ENCODE measurements around the gene TMPRSS11A.
A peak's percentile ranks its signal among the peaks of the same experiment; 100 is the strongest.

The TMPRSS11A gene, protein sequence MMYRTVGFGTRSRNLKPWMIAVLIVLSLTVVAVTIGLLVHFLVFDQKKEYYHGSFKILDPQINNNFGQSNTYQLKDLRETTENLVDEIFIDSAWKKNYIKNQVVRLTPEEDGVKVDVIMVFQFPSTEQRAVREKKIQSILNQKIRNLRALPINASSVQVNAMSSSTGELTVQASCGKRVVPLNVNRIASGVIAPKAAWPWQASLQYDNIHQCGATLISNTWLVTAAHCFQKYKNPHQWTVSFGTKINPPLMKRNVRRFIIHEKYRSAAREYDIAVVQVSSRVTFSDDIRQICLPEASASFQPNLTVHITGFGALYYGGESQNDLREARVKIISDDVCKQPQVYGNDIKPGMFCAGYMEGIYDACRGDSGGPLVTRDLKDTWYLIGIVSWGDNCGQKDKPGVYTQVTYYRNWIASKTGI

DNA sequence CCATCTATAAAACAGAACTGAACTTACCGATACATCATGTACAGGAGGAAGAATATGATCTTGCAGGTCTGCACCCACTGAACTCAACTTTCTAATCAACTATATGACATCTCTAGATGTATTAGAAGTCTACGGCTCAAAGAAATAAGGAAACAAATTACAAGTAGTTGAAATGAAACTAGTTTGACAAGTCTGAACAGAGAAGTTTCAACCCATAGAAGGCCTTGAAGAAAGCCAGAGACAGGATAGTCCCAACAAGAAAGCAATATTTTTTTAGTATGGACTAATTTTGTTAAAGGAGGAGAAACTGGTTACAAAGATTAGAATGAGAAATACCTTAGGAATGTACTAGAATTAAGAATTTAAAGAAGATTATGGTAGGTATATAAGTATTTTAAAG, at the start of gene TMPRSS11A:
TSS of gene TMPRSS11A (minus strand) at position 138 of the 400 bp plus-strand sequence. CDS start at position 38, 100 bp downstream.
- no peak for DNase-seq

DNA sequence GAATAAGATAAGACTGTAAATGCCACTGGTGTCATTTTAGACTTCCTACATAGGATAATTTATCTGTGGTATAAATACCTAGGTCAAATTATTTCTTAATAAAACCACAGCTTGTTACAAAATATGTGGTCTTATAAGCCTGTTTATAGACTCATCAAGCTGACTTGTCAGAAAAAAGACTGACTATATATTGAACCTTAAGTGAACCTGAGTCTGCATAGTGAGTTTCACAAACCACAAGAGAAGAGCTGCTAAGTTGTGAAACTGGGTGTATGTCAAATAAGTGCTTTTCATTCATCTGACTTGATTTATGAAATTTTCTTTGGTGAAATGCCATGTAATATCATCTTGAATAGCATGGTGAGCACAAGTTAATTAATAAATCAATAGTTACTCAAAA, 48.4 kb upstream of the TMPRSS11A start:
- no peak for DNase-seq

DNA sequence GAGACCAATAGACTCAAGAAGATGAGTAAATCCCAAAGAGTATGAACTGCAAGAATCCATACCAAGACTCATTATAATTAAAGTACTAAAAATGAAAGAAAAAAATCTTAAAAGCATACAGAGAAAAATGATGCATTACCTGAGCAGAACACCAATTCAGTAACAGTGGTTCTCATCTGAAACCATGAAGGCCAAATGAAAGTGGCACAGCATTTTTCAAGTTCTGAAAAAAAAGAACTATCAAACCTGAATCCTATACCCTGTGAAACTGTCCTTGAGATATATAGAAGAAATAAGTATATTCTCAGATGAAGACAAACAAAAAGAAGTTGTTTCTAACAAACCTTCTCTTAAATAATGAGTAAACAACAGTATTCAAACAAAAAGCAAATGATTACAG, 39.6 kb upstream of the TMPRSS11A start:
- no peak for DNase-seq

DNA sequence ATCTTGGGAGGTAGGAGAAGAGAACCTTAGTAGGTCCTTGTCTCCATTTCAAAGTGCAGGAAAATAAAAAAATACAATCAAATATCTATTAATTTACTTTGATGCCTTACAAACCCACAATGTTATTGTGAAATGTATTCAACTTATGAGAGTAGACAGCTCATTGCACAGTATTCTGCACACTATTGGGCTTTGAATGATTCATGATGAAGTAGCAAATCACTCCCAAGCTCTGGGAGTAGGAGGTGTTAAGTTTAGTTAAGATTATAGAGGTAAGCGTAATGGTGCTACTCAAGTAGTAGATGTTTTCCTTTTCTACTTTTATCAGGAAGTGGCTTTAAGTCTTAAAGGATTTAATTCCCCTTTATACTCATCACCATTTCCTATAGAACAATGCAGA, 32.8 kb upstream of the TMPRSS11A start:
- no peak for DNase-seq

DNA sequence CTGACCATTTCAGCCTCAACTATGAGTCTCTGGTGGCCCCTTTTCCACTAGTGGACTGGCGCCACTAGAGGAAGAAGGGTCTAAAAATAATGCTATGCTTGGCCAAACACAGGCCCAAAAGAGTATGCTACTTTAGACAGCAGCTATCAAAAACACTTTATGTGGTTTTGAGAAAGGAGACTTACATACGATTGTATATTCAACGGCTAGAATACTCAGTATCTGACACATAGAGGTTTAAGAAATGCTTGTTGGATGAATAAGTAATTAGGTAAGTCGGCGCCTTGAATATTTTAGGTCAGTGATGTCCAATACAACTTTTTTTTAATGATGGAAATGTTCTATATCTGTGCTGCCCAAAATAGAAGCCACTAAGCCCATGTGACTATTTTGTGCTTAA, 25.7 kb upstream of the TMPRSS11A start:
- no peak for DNase-seq

DNA sequence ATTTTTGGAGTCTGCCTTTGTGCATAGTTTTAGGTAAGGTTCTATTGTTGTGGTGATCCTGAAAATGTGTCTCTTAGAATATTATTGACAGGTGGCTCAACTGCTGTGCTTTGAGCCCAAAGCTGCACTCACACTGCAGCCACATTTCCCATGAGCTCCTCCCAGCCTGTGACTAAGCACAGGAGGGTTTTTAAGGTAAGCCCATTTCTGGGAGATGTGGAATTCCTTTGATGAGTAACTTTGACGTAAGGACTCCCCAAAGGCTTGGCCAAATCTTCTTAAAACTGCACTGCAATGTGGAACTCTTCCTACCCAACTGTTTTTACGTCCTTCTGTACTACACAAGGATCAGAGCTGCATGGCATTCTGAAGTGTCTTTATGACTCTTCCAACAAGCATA, 20.0 kb upstream of the TMPRSS11A start:
- DNase-seq = no peak

DNA sequence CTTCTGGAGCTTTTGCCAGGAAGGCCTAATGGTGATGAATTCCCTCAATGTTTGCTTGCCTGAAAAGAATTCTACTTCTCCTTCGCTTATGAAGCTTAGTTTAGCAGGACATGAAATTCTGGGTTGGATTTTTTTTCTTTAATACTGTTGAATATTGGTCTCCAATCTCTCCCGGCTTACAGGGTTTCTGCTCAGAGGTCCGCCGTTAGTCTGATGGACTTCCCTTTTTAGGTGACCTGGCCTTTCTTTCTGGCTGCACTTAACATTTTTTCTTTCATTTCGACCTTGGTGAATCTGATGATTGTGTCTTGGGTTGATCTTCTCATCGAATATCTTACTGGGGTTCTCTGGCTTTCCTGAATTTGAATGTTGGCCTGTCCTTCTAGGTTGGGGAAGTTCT, 17.2 kb upstream of the TMPRSS11A start:
- DNase-seq = no peak

DNA sequence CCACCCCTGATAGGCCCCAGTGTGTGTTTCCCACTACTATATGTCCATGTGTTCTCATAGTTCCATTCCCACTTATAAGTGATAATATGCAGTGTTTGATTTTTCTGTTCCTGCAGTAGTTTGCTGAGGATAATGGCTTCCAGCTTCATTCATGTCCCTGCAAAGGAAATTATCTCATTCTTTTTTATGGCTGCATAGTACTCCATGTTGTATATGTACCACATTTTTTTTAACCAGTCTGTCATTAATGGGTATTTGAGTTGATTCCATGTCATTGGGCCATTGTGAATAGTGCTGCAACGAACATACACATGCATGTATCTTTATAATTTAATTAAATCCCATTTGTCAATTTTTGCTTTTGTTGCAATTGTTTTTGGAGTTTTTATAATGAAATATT, 10.3 kb upstream of the TMPRSS11A start:
- no peak for DNase-seq

DNA sequence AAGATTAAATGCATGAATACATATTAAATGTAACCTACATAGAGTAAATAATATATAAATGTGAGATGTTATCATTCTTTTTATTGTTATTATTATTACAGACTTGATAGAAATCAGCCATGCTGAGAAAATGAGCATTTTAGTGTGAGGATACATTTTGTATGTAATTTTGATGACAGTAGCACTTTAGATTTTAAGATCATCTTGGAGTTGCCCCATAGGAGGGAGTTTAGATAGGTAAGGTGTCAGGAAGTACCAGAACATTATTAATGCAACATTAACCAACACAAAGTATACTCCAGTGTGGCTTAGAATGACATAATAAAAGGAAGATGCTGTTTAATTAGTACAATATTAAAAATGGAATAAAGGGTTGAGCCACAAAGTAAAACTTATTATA, 8.4 kb downstream of the TMPRSS11A start:
- no peak for DNase-seq

DNA sequence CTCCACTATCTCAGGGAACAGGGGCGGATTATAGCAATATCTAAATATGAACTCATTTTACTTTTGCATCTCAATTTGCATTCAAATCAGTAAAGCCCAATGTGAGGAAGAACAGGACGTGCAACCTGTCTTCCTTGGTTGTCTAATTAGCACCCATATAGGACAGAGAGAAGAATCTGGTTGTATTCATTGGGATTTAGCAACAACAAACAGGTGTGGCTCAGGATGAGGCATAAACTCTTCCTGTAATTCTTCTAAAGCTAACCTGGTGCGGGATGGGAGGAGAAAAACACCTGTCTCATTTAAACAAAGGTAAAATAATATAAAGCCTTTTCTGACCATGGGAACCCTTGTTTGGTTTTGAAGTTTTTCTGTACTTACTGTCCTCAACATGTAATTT, 22.2 kb downstream of the TMPRSS11A start:
- DNase-seq = no peak

DNA sequence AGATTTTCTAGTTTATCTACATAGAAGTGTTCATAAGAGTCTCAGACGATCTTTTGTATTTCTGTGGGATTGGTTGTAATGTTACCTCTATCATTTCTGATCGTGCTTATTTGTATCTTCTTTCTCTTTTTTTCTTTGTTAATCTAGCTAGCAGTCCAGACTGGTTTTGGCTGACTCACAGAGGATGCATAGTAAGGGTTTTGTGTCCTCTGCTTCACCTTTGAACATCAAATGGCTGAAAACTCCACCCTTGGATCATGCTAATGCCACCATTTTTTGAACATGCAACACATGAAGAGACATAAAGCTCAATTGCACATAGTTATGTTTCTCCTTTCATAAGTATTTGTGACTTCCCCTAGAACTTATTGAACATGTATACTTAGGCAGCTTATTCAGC, 22.8 kb downstream of the TMPRSS11A start:
- DNase-seq = no peak

DNA sequence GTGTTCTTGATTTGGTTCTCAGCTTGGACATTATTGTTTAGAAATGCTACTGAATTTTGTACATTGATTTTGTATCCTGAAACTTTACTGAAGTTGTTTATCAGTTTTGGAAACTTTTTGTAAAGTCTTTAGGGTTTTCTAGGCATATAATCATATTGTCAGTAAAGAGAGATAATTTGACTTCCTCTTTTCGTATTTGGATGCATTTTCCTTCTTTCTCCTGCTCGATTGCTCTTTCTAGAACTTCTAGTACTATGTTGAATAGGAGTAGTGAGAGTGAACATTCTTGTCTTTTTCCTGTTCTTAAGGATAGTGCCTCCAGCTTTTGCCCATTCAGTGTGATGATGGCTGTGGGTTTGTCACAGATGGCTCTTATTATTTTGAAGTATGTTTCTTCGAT, 24.1 kb downstream of the TMPRSS11A start:
- peak; percentile 26 for DNase-seq

DNA sequence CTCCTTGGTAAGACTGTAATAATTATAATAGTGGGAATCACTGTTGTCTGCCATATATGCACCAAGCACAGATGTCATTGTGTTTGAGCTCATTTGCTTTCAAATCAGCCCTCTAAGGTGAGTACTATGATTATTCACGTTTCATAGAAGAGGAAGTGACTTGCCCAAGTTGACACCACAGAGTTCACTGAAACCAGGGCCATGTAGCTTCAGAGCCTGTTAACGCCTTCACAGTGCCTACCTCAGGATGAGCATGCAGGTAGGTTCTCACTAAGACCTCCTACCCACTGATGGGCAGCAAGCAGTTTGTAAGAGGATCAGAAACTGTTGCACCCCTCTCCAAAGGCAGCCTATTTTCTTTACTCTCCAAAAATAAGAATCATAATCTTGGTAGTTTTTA, 27.4 kb downstream of the TMPRSS11A start:
- DNase-seq = no peak

DNA sequence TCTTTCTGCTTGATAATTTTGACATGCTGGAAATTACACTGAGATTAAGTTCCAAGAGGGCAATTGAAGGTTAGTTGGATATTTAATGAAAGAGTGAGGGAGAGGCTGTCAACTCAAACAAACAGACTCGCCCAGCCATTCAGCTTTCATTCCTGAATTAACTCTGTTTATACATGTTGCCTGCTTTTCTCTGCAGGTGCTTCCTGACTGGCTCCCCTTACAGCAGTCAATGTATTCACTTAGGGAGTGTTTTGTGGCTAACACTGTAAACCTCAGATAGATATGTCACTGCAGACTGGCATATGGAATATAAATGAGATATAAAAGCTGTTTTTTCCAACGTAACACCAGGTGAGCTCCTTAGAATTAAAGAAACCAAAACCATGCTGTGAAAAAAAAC, 28.7 kb downstream of the TMPRSS11A start:
- peak; percentile 28 for DNase-seq

DNA sequence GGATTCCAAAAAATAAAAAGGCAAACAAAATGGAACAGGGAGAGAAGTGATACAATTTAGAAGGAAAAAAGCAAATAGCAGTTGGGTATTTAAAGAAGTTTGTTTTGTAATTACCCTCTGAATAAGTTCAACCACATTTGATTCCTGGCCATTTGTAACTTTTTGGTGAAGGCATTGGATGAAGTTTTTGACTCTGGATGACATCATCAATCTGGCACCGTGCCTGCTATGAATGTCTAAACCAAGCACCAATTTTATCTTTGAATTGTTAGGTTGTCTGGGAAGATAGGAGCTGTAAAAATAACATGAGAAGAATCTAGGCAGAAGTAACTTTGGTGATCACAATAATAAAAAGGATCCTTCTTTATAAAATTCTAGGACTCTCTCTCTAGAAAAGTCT, 29.5 kb downstream of the TMPRSS11A start:
- DNase-seq = peak; percentile 24

DNA sequence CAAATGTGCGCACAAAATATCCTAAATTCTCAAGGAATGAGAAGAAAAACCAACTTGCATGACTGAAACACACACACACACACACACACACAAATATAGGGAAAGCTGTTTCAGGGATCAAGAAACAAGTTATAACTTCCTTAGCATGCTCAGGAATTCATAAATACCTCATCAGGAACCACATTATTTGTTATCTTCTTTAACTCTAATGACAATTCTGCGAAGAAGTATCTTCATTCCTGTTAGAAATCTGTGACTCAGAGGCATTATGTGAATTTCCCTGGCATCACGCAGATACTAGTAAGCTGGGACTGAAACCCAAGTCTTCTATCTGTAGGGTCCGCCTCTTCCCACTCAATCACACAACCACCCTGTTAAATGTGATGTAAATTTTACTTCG, 30.3 kb downstream of the TMPRSS11A start:
- no peak for DNase-seq

DNA sequence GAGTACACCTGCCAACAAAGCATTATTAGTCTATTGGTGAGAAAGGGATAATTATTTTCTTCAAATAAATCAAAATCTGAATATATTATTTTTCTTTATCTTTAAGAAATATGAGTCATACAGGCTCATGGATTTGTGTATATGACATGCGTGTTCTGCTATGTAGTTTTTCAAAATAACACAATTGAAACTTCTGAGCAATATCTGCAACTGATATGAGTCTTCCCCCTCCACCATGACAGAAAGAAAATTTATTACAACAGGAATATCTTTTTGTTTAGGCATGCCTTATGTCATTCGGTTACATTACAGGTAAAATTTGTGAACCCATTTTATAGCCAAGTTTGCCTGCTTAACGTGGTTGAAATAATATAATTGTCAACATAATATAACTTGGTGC, 32.0 kb downstream of the TMPRSS11A start:
- DNase-seq = no peak

DNA sequence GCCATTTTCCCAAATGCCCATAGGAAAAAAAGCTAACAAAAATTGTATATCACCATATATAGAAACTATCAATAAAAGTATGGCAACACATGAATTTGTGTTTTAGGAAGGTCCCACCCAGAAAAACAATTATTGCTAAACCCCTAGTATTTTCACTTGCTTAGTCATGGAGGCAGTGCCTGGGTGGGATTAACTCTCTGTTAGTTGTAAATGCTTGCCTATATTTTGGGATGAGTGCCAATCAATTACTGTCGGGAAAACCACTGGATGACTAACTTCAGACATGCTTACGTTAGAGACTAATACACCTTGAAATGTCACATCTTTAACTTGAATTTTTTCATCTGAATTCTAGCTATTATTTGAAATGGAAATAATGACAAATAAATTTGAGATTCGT, 33.9 kb downstream of the TMPRSS11A start:
- DNase-seq = no peak

DNA sequence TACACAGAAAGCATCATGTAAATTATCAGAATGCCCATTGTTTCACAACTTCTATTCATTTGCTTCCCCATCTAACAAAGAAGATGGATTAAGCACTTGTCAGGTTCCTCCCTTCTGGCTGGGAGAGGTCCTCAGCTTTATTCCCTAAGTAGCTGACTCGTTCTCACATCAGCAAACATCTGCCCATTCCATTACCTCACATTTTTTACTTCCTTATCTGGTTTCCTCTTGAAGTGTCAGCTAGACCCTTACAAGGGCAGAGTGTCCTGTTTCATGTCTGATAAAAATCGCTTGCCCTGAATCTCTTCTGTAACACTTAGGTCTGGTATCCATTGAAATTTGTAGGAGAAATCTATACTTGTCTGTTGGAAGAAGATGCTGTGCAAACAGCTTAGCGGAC, 34.7 kb downstream of the TMPRSS11A start:
- DNase-seq = peak; percentile 63

DNA sequence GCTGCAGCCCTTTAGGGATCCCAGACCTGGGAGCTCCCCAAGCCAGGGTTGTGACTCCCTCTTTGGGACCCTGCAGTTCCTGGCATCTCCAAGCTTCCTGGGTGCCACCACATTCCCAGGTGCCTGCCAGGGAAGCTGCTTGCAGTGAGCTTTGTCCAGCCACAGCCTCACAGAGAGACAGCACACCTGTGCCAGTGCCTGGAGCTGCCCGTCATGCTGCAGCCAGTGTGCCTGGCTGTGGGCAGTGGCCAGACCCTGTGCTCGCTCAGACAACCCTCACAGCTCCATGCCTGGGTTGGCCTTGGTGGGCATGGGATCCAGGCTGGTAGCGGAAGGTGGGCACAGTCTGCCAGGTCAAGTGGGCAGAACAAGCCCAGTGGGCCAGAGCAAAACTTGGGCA, 36.0 kb downstream of the TMPRSS11A start:
- DNase-seq = no peak

DNA sequence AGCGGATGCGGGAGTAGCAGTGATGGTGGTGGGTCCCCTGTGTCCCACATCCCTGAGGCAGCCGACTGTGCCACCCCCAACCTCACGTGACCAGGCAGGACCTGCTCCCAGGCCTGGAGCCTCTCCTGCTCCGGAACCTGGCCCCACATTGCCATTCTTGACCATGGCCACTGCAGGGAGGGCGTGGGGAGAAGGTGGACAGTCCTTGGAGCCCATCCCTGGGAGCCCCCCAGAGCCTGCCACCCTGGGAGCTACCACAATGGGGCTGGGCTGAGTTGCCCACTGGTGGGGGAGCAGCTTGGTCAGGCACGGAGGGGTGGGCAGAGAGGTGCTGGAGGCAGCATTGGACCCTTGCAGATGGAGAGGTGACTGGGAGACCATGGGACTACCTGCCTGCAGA, 36.8 kb downstream of the TMPRSS11A start:
- DNase-seq = no peak

DNA sequence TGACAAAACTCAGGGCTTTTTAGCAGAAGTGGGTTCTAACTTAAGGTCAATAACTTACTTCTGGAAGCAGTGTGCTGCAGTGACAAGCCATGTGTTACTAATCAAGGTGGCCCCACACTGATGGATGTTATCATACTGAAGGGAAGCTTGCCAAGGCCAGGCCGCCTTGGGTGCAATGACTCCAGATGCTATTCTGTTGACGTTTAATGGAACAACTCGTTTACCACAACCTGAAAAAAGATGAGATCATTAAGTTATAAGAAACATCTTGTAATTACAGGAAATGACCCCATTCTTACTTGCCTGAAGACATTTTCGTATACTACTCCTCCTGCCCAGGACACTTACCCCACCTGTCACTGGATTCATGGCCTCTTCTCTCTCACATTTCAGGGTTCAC, 40.6 kb downstream of the TMPRSS11A start:
- DNase-seq = no peak

DNA sequence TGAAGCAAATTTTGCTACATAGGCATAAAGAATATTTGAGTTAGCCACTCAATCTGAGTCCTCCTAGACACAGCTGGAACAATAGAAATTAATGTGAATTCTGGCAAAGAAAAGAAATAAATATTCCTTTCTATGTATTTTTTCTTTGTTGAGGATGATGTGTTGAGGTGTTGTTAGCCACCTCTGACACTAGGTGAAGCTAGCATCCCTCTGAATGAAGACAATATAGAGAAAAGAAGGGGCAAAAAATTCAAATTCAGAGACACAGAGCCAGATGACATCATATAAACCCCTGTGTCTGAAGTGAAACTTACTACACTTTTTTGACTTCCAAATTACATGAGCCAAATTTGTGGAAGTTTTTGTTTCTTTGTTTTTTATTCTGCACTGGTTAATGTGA, 44.9 kb downstream of the TMPRSS11A start:
- DNase-seq = peak; percentile 30

DNA sequence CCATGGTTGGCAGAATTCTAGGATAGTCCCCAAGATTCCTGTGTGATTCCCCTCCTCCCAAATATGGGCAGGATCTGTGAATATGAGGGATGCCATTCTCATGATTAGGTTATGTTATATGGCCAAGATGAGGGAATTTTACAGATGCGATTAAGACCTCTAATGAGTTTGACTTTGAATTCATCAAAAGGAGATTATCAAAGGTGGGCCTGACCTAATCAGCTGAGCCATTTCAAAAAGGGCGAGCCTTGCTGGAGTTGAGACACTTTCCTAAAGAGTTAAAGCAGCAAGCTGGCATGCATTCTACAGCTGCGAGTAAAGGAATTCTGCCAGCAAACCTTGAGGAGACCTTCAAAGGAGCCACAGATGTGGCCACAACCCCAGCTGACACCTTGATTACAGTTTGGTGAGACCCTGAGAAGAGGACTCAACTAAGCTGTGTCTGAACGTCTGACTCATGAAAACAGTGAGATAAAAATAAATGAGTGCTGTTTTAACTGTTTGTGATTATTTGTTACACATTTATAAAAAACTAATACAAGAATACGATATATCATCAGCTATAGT, 47.8 kb downstream of the TMPRSS11A start:
- DNase-seq = no peak

DNA sequence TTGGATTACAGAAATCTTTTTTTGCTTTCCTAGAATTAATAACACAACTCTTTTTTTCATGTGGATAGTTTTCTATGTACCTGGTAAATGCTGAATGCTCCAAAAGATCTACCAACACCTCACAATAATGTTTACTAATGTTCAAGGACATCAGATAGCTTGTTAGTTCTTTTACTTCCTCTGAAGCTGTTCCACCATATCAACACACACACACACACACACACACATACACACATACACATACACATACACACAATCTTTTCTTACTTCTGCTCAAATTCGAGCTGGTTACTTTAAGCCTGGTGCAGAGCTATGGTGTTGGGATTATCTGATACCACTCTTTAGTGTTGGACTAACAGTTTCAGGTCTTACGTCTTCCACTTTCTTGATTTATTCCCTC, 51.2 kb downstream of the TMPRSS11A start:
- DNase-seq = no peak

Data from hematopoietic multipotent progenitor cell treated with erythropoietin and hydrocortisone succinate and interleukin-3 and kit ligand, for 4 days (in vitro differentiated cells).